IMR-90 (cell line): ENCODE data around the gene RTCA. TPM values are rescaled to one million over a fixed set of nuclear protein-coding genes. Genes with fewer than 3 reads are reported as not detected.

ENCODE experiments used
- ATAC-seq: fragments of 200-7000 bp; cut with Tn5 transposase; 2 replicates; pipeline ENCODE4 v1.9.1; 2020; ENCODE audit warnings: low read depth, mild to moderate bottlenecking, moderate library complexity
- BruUV-seq: library from RNA; stranded (reverse); fragments of 400-500 nt; replicated peaks from 2 replicates; lab custom pipeline; 2021; lab: Mats Ljungman, UMichigan
- CTCF ChIA-PET: fragments of 300-600 bp; formaldehyde crosslinking; extraction: SDS; loops from one replicate; lab custom pipeline; 2021; ENCODE audit warnings: antibody characterized with exemption; lab: Yijun Ruan, JAX
- POLR2A ChIA-PET: fragments of 300-600 bp; sonication (Branson Sonifier 250); formaldehyde crosslinking; loops from one replicate; lab custom pipeline; 2022; ENCODE audit warnings: antibody characterized with exemption; ENCODE audit not compliant: unreplicated experiment; lab: Charles Lee
- DNase-seq: peaks from one replicate; pipeline ENCODE4 v3.0.0; 2013
- H2AFZ ChIP-seq: replicated peaks from 2 replicates; pipeline ENCODE3; 2013; ENCODE audit warnings: low read length, mild to moderate bottlenecking; ENCODE audit not compliant: poor library complexity
- H2AK5ac ChIP-seq: 2 replicates; pipeline ENCODE4 v1.6.1; 2013; ENCODE audit warnings: low read depth, low read length, inconsistent platforms
- H2AK9ac ChIP-seq: replicated peaks from 2 replicates; pipeline ENCODE3; 2013; ENCODE audit warnings: mild to moderate bottlenecking, low read depth, low read length, moderate library complexity; ENCODE audit not compliant: poor library complexity
- H2BK120ac ChIP-seq: 2 replicates; pipeline ENCODE4 v1.6.1; 2013; ENCODE audit warnings: low read depth, low read length, inconsistent platforms
- H2BK15ac ChIP-seq: 3 replicates; pipeline ENCODE4 v1.6.1; 2013; ENCODE audit warnings: low read depth, low read length, inconsistent platforms
- H2BK20ac ChIP-seq: 2 replicates; pipeline ENCODE4 v1.6.1; 2013; ENCODE audit warnings: low read depth, mild to moderate bottlenecking, inconsistent platforms, low read length, moderate library complexity
- H2BK5ac ChIP-seq: 2 replicates; pipeline ENCODE4 v1.6.1; 2013; ENCODE audit warnings: mild to moderate bottlenecking, low read depth, low read length, inconsistent platforms; ENCODE audit not compliant: poor library complexity, severe bottlenecking
- H3K14ac ChIP-seq: replicated peaks from 2 replicates; pipeline ENCODE4 v1.6.1; 2013; ENCODE audit warnings: low read depth, low read length, inconsistent platforms
- H3K18ac ChIP-seq: 2 replicates; pipeline ENCODE4 v1.6.1; 2013; ENCODE audit warnings: low read depth, low read length, control low read depth
- H3K23ac ChIP-seq: 2 replicates; pipeline ENCODE4 v1.6.1; 2013; ENCODE audit warnings: low read depth, low read length, inconsistent platforms
- H3K27ac ChIP-seq: 2 replicates; pipeline ENCODE4 v1.5.1; 2013; ENCODE audit warnings: mild to moderate bottlenecking, control low read depth, low read length; ENCODE audit not compliant: insufficient read depth
- H3K27me3 ChIP-seq: 2 replicates; pipeline ENCODE4 v1.6.1; 2013; ENCODE audit warnings: low read length; ENCODE audit not compliant: control insufficient read depth, insufficient read depth
- H3K36me3 ChIP-seq: 2 replicates; pipeline ENCODE4 v1.6.1; 2013; ENCODE audit warnings: low read length, mixed read lengths; ENCODE audit not compliant: control insufficient read depth, insufficient read depth
- H3K4ac ChIP-seq: 2 replicates; pipeline ENCODE4 v1.6.1; 2013; ENCODE audit warnings: low read depth, low read length, inconsistent platforms
- H3K4me1 ChIP-seq: 2 replicates; pipeline ENCODE4 v1.6.1; 2013; ENCODE audit warnings: low read length, mixed read lengths; ENCODE audit not compliant: control insufficient read depth, insufficient read depth
- H3K4me2 ChIP-seq: 2 replicates; pipeline ENCODE4 v1.6.1; 2013; ENCODE audit warnings: low read depth, mild to moderate bottlenecking, control low read depth, low read length, moderate library complexity
- H3K4me3 ChIP-seq: 2 replicates; pipeline ENCODE4 v1.5.1; 2013; ENCODE audit warnings: low read depth, mild to moderate bottlenecking, control low read depth, low read length, moderate library complexity; ENCODE audit not compliant: insufficient read depth
- H3K56ac ChIP-seq: 2 replicates; pipeline ENCODE4 v1.6.1; 2013; ENCODE audit warnings: low read length, inconsistent platforms; ENCODE audit not compliant: insufficient read depth; ENCODE audit errors: extremely low read depth
- H3K79me1 ChIP-seq, 2 experiments: 2 replicates each; pipeline ENCODE4 v1.6.1; 2013; ENCODE audit warnings: low read length in 2 of 2, inconsistent platforms in 1 of 2, low read depth in 1 of 2
- H3K9ac ChIP-seq: 2 replicates; pipeline ENCODE4 v1.6.1; 2013; ENCODE audit warnings: low read depth, low read length, control low read depth
- H3K9me1 ChIP-seq: 2 replicates; pipeline ENCODE4 v1.6.1; 2013; ENCODE audit warnings: low read length, inconsistent platforms; ENCODE audit not compliant: insufficient read depth
- H3K9me3 ChIP-seq: 2 replicates; pipeline ENCODE4 v1.6.1; 2013; ENCODE audit warnings: low read length; ENCODE audit not compliant: control insufficient read depth, insufficient read depth
- H4K20me1 ChIP-seq: 2 replicates; pipeline ENCODE4 v1.6.1; 2013; ENCODE audit warnings: low read length, inconsistent platforms; ENCODE audit not compliant: insufficient read depth
- H4K5ac ChIP-seq: 2 replicates; pipeline ENCODE4 v1.6.1; 2013; ENCODE audit warnings: mild to moderate bottlenecking, low read depth, low read length, control low read depth
- H4K8ac ChIP-seq, 2 experiments: 2 replicates each; pipeline ENCODE4 v1.6.1; 2013; ENCODE audit warnings: low read depth in 2 of 2, low read length in 2 of 2, control low read depth in 1 of 2, inconsistent platforms in 1 of 2
- H4K91ac ChIP-seq: 2 replicates; pipeline ENCODE4 v1.6.1; 2013; ENCODE audit warnings: low read depth, low read length, inconsistent platforms; ENCODE audit not compliant: insufficient read depth
- CHD1 ChIP-seq: IDR thresholded peaks from 2 replicates; pipeline ENCODE4 v1.6.1; 2012; ENCODE audit warnings: low read depth, low read length, improper control_type of control experiment
- ELK1 ChIP-seq: fragments of 150-350 bp; IDR thresholded peaks from 2 replicates; pipeline ENCODE4 v1.6.1; 2016; ENCODE audit warnings: low read depth, mild to moderate bottlenecking, low read length, moderate library complexity, borderline replicate concordance
- MAFK ChIP-seq: IDR thresholded peaks from 2 replicates; pipeline ENCODE4 v1.6.1; 2012; ENCODE audit warnings: low read depth, low read length, improper control_type of control experiment
- MAZ ChIP-seq: IDR thresholded peaks from 2 replicates; pipeline ENCODE4 v1.6.1; 2012; ENCODE audit warnings: low read depth, mild to moderate bottlenecking, low read length, improper control_type of control experiment, moderate library complexity, borderline replicate concordance
- MXI1 ChIP-seq: IDR thresholded peaks from 2 replicates; pipeline ENCODE4 v1.6.1; 2012; ENCODE audit warnings: low read depth, mild to moderate bottlenecking, low read length, moderate library complexity, borderline replicate concordance
- NFE2L2 ChIP-seq: fragments of 150-350 bp; IDR thresholded peaks from 2 replicates; pipeline ENCODE4 v1.6.1; 2016; ENCODE audit warnings: low read depth, mild to moderate bottlenecking, low read length
- POLR2A ChIP-seq: IDR thresholded peaks from 2 replicates; pipeline ENCODE4 v1.6.1; 2012; ENCODE audit warnings: mild to moderate bottlenecking, low read depth, low read length
- RAD21 ChIP-seq: IDR thresholded peaks from 2 replicates; pipeline ENCODE4 v1.6.1; 2012; ENCODE audit warnings: low read length, improper control_type of control experiment
- RCOR1 ChIP-seq: IDR thresholded peaks from 2 replicates; pipeline ENCODE4 v1.6.1; 2012; ENCODE audit warnings: mild to moderate bottlenecking, low read length, improper control_type of control experiment; ENCODE audit not compliant: insufficient replicate concordance
- USF2 ChIP-seq: fragments of 150-350 bp; IDR thresholded peaks from 2 replicates; pipeline ENCODE4 v1.6.1; 2017; ENCODE audit warnings: mild to moderate bottlenecking, antibody characterized with exemption, low read length, low read depth
- WGBS, 2 experiments: methylation state at CpG; one replicate each; pipeline versions ENCODE4 v1.1.5 to v1.1.7; 2013; ENCODE audit warnings: missing lambda C conversion rate in 2 of 2; ENCODE audit not compliant: insufficient read length in 1 of 2; ENCODE audit errors: extremely low coverage in 2 of 2; 5-methylcytosine and 5-hydroxymethylcytosine counted together
- dilution Hi-C: fragments of 300-500 bp; cut with HindIII; formaldehyde crosslinking; loops from one replicate; pipeline ENCODE4 v1.14.3; 2018; ENCODE audit warnings: low sequenced_read_pairs; ENCODE audit not compliant: unreplicated experiment
- in situ Hi-C: fragments of 300-500 bp; cut with MboI; formaldehyde crosslinking; loops from 3 replicates; pipeline ENCODE4 v1.14.3; 2019; ENCODE audit warnings: low sequenced_read_pairs, inconsistent platforms, mixed read lengths
- intact Hi-C: fragments of 100-400 bp; cut with micrococcal nuclease; formaldehyde crosslinking; loops from 2 replicates; pipeline ENCODE4 v1.10.0; 2022
- polyA plus RNA-seq, 3 experiments: library from polyadenylated mRNA; depleted of rRNA; stranded (reverse); fragments of >200 nt; gene quantifications; 2 replicates each; pipeline ENCODE4 v1.2.3, GENCODE V29; 2012; ENCODE audit warnings: low replicate concordance in 1 of 3
- total RNA-seq: library from RNA; depleted of rRNA; stranded (reverse); fragments of >200 nt; gene quantifications from 2 replicates; pipeline ENCODE4 v1.2.3, GENCODE V29; 2012
- TF ChIP-seq, protein P1 (sequence below): conservative IDR thresholded peaks from 2 replicates; pipeline ENCODE4 v1.5.1; 2012; ENCODE audit warnings: mild to moderate bottlenecking, low read depth, low read length, improper control_type of control experiment

RTCA gene
- total and polyA plus RNA-seq, 2 of the 4 experiments (the other 2 are of a cell fraction), result 26.9 to 29.6 TPM

DNA sequence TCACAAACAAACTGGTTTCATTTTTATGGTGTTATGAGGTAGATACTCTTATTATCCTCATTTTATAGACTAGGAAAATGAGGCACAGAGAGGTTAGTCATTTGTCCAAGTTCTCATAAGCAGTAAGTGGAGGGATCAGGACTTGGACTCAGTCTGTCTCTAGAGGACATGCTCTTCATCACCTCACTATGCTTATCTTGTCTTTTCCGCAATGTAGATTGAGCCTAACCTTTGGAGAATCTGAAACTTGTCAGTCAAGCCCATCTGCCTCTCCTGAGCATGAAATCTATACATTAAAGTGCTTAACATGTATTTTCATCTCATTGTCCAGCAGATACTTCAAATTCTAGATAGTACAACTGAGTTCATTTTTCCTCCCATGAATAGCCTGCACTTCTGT is 74.5 kb downstream of the RTCA start:
- Histone ChIP-seq H2BK120ac (no peak overlapping the region), H3K27ac (no peak overlapping the region), H3K9me3 (no peaks in the 10 kb centered on the region), H3K18ac (no peak overlapping the region), H2AK9ac (no peak overlapping the region), H2BK15ac (no peak overlapping the region), H2BK5ac (no peak overlapping the region), H3K56ac (no peak overlapping the region), H4K8ac (no peak overlapping the region), H3K14ac (no peak overlapping the region), H2AFZ (no peak overlapping the region), H3K4me2 (no peak overlapping the region), H3K9me1 (no peaks in the 10 kb centered on the region), H3K9ac (no peak overlapping the region), H3K4me3 (no peak overlapping the region), H3K23ac (no peak overlapping the region), H3K4ac (no peak overlapping the region), H2AK5ac (no peak overlapping the region), H3K36me3 (no peaks in the 10 kb centered on the region), H3K79me1 (no peaks in the 10 kb centered on the region), H2BK20ac (no peak overlapping the region), H3K4me1 (no peaks in the 10 kb centered on the region), H4K5ac (no peak overlapping the region), H4K91ac (no peak overlapping the region), H3K27me3 (peaks cover 5% of the 10 kb centered on the region), H4K20me1 (no peaks in the 10 kb centered on the region)
- ATAC-seq (no peak), DNase-seq (no peak)
- intact Hi-C loops, result no loop called here
- no TSS peak for BruUV-seq
- ChIA-PET CTCF (no interaction called here), POLR2A (no interaction called here)
- WGBS, 2 experiments, result 100% methylated on average over 1 of the region's 1 CpG; no CpG with 5 or more reads in 1 of the 2 experiments
- in situ Hi-C loops, result no loop called here
- dilution Hi-C loops, result no loop called here
- TF ChIP-seq NFE2L2, result no peak
- TF ChIP-seq POLR2A, result no peak
- TF ChIP-seq USF2, result no peak
- no peak for TF ChIP-seq CHD1
- no peak for TF ChIP-seq MAFK
- no peak for TF ChIP-seq MAZ
- TF ChIP-seq, protein P1, sequence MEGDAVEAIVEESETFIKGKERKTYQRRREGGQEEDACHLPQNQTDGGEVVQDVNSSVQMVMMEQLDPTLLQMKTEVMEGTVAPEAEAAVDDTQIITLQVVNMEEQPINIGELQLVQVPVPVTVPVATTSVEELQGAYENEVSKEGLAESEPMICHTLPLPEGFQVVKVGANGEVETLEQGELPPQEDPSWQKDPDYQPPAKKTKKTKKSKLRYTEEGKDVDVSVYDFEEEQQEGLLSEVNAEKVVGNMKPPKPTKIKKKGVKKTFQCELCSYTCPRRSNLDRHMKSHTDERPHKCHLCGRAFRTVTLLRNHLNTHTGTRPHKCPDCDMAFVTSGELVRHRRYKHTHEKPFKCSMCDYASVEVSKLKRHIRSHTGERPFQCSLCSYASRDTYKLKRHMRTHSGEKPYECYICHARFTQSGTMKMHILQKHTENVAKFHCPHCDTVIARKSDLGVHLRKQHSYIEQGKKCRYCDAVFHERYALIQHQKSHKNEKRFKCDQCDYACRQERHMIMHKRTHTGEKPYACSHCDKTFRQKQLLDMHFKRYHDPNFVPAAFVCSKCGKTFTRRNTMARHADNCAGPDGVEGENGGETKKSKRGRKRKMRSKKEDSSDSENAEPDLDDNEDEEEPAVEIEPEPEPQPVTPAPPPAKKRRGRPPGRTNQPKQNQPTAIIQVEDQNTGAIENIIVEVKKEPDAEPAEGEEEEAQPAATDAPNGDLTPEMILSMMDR, result no peak
- no peak for TF ChIP-seq MXI1
- TF ChIP-seq RAD21, result no peak
- TF ChIP-seq RCOR1, result no peak
- no peak for TF ChIP-seq ELK1
